COLO829 (cell line): ENCODE measurements around the gene MAPK14.
A peak's percentile ranks its signal among the peaks of the same experiment; 100 is the strongest.

Source experiments
- DNase-seq: peaks from one replicate; pipeline ENCODE4 v3.0.0; 2012; ENCODE audit warnings: low spot score

The MAPK14 gene

GRCh38 chr6:36038120-36038876 lies 10.7 kb downstream of the MAPK14 start:
- no peak for DNase-seq

GRCh38 chr6:36039112-36039511 lies 11.5 kb downstream of the MAPK14 start:
- no peak for DNase-seq

- no peak for DNase-seq
Measured at GRCh38 chr6:36040958-36041357, 13.3 kb downstream of the MAPK14 start.

GRCh38 chr6:36042618-36043260 lies 15.1 kb downstream of the MAPK14 start:
- no peak for DNase-seq

- no peak for DNase-seq
Measured at GRCh38 chr6:36049582-36049981, 22.0 kb downstream of the MAPK14 start.

- DNase-seq = no peak
Measured at GRCh38 chr6:36050305-36050704, 22.7 kb downstream of the MAPK14 start.

GRCh38 chr6:36050947-36051710 lies 23.5 kb downstream of the MAPK14 start:
- DNase-seq = no peak

- DNase-seq = no peak
Measured at GRCh38 chr6:36052097-36052496, 24.5 kb downstream of the MAPK14 start.

- DNase-seq = no peak
Measured at GRCh38 chr6:36053878-36054277, 26.3 kb downstream of the MAPK14 start.

GRCh38 chr6:36054415-36054814 lies 26.8 kb downstream of the MAPK14 start:
- DNase-seq = no peak

GRCh38 chr6:36054956-36055355 lies 27.3 kb downstream of the MAPK14 start:
- DNase-seq = no peak

- no peak for DNase-seq
Measured at GRCh38 chr6:36056178-36056577, 28.6 kb downstream of the MAPK14 start.

GRCh38 chr6:36061236-36061635 lies 33.6 kb downstream of the MAPK14 start:
- no peak for DNase-seq

- no peak for DNase-seq
Measured at GRCh38 chr6:36062247-36062646, 34.6 kb downstream of the MAPK14 start.

- DNase-seq = no peak
Measured at GRCh38 chr6:36063318-36064060, 35.9 kb downstream of the MAPK14 start.

GRCh38 chr6:36064770-36065396 lies 37.3 kb downstream of the MAPK14 start:
- DNase-seq = no peak

- DNase-seq = peak; percentile 14
Measured at GRCh38 chr6:36065916-36066315, 38.3 kb downstream of the MAPK14 start.

GRCh38 chr6:36066817-36067216 lies 39.2 kb downstream of the MAPK14 start:
- DNase-seq = no peak

- DNase-seq = peak; percentile 75
Measured at GRCh38 chr6:36067374-36068011, 39.9 kb downstream of the MAPK14 start.

- DNase-seq = no peak
Measured at GRCh38 chr6:36068012-36068392, 40.4 kb downstream of the MAPK14 start.

- no peak for DNase-seq
Measured at GRCh38 chr6:36068586-36068985, 41.0 kb downstream of the MAPK14 start.
